Stomach smooth muscle (tissue), 2 donors: ENCODE measurements around the gene RNF169.

Experiments used
- H3K27ac ChIP-seq: one replicate; pipeline ENCODE4 v1.7.0; 2013; ENCODE audit warnings: mild to moderate bottlenecking, low read length, inconsistent platforms
- H3K27me3 ChIP-seq, 2 donors: one replicate each; pipeline ENCODE4 v1.7.0; 2013; ENCODE audit warnings: low read length in 2 of 2; ENCODE audit not compliant: insufficient read depth in 2 of 2, control insufficient read depth in 1 of 2
- H3K36me3 ChIP-seq, 2 donors: one replicate each; pipeline ENCODE4 v1.7.0; 2013; ENCODE audit warnings: low read length in 2 of 2; ENCODE audit not compliant: control insufficient read depth in 2 of 2, insufficient read depth in 2 of 2
- H3K4me1 ChIP-seq: one replicate; pipeline ENCODE4 v1.7.0; 2013; ENCODE audit warnings: low read length; ENCODE audit not compliant: control insufficient read depth, insufficient read depth
- H3K4me3 ChIP-seq, 2 donors: one replicate each; pipeline ENCODE4 v1.7.0; 2013; ENCODE audit warnings: low read length in 2 of 2
- H3K9ac ChIP-seq, 2 donors: one replicate each; pipeline ENCODE4 v1.7.0; 2013; ENCODE audit warnings: low read length in 2 of 2, mild to moderate bottlenecking in 1 of 2
- H3K9me3 ChIP-seq, 2 donors: one replicate each; pipeline ENCODE4 v1.7.0; 2013; ENCODE audit warnings: low read length in 2 of 2; ENCODE audit not compliant: control insufficient read depth in 2 of 2
- donor health status: healthy.
- donor health status: Pancreatic carcinoma.

The RNF169 gene

GRCh38 chr11:74748211-74749126, at the start of gene RNF169:
RNF169 (plus strand) TSS chr11:74748849; CDS start chr11:74748881, 32 bp downstream.
- peaks cover 19% of the 10 kb centered on the region for H3K4me1 ChIP-seq
- H3K4me3 ChIP-seq = peak within 1 kb of the TSS; percentile 83 to 86
- no peaks in the 10 kb centered on the region for H3K36me3 ChIP-seq
- peak within 1 kb of the TSS; percentile 92 for H3K27ac ChIP-seq
- H3K27me3 ChIP-seq = no peaks in the 10 kb centered on the region
- H3K9ac ChIP-seq = peak within 1 kb of the TSS; percentile 77 to 80
- no peaks in the 10 kb centered on the region for H3K9me3 ChIP-seq

- no peaks in the 10 kb centered on the region for H3K27me3 ChIP-seq
- H3K36me3 ChIP-seq = no peaks in the 10 kb centered on the region
- no peak overlapping the region for H3K9ac ChIP-seq
- H3K27ac ChIP-seq = peak overlapping the region; percentile 6
- no peak overlapping the region for H3K4me3 ChIP-seq
- no peaks in the 10 kb centered on the region for H3K9me3 ChIP-seq
- peaks cover 26% of the 10 kb centered on the region for H3K4me1 ChIP-seq
Observed at GRCh38 chr11:74699615-74700396, 48.8 kb upstream of the RNF169 start.

GRCh38 chr11:74701351-74701750, 47.3 kb upstream of the RNF169 start:
- no peaks in the 10 kb centered on the region for H3K36me3 ChIP-seq
- no peaks in the 10 kb centered on the region for H3K27me3 ChIP-seq
- no peaks in the 10 kb centered on the region for H3K9me3 ChIP-seq
- H3K27ac ChIP-seq = no peak overlapping the region
- no peak overlapping the region for H3K4me3 ChIP-seq
- H3K4me1 ChIP-seq = peaks cover 19% of the 10 kb centered on the region
- H3K9ac ChIP-seq = no peak overlapping the region

GRCh38 chr11:74702383-74703007, 46.2 kb upstream of the RNF169 start:
- Histone ChIP-seq H3K27ac (no peak overlapping the region), H3K9me3 (no peaks in the 10 kb centered on the region), H3K4me1 (peaks cover 8% of the 10 kb centered on the region), H3K27me3 (no peaks in the 10 kb centered on the region), H3K36me3 (no peaks in the 10 kb centered on the region), H3K9ac (no peak overlapping the region), H3K4me3 (no peak overlapping the region)

GRCh38 chr11:74703211-74703610, 45.4 kb upstream of the RNF169 start:
- Histone ChIP-seq H3K36me3 (no peaks in the 10 kb centered on the region), H3K27me3 (no peaks in the 10 kb centered on the region), H3K27ac (no peak overlapping the region), H3K9me3 (no peaks in the 10 kb centered on the region), H3K4me3 (no peak overlapping the region), H3K4me1 (peaks cover 5% of the 10 kb centered on the region), H3K9ac (no peak overlapping the region)

GRCh38 chr11:74707182-74707581, 41.5 kb upstream of the RNF169 start:
- Histone ChIP-seq H3K27ac (no peak overlapping the region), H3K4me3 (no peak overlapping the region), H3K27me3 (no peaks in the 10 kb centered on the region), H3K9me3 (no peaks in the 10 kb centered on the region), H3K36me3 (no peaks in the 10 kb centered on the region), H3K9ac (no peak overlapping the region), H3K4me1 (peaks cover 16% of the 10 kb centered on the region)

- Histone ChIP-seq H3K4me3 (no peak overlapping the region), H3K27ac (no peak overlapping the region), H3K27me3 (no peaks in the 10 kb centered on the region), H3K4me1 (peaks cover 11% of the 10 kb centered on the region), H3K9me3 (no peaks in the 10 kb centered on the region), H3K9ac (no peak overlapping the region), H3K36me3 (no peaks in the 10 kb centered on the region)
Observed at GRCh38 chr11:74707602-74708510, 40.8 kb upstream of the RNF169 start.

- Histone ChIP-seq H3K27ac (no peak overlapping the region), H3K36me3 (no peaks in the 10 kb centered on the region), H3K4me1 (peaks cover 11% of the 10 kb centered on the region), H3K4me3 (no peak overlapping the region), H3K9ac (no peak overlapping the region), H3K9me3 (no peaks in the 10 kb centered on the region), H3K27me3 (no peaks in the 10 kb centered on the region)
Observed at GRCh38 chr11:74709175-74709574, 39.5 kb upstream of the RNF169 start.

GRCh38 chr11:74710281-74710938, 38.2 kb upstream of the RNF169 start:
- Histone ChIP-seq H3K27ac (peak overlapping the region; percentile 58), H3K9ac (no peak overlapping the region), H3K9me3 (no peaks in the 10 kb centered on the region), H3K27me3 (no peaks in the 10 kb centered on the region), H3K4me1 (peaks cover 11% of the 10 kb centered on the region), H3K36me3 (no peaks in the 10 kb centered on the region), H3K4me3 (no peak overlapping the region)
